ENCODE measurements around the gene CYBA.

DNA sequence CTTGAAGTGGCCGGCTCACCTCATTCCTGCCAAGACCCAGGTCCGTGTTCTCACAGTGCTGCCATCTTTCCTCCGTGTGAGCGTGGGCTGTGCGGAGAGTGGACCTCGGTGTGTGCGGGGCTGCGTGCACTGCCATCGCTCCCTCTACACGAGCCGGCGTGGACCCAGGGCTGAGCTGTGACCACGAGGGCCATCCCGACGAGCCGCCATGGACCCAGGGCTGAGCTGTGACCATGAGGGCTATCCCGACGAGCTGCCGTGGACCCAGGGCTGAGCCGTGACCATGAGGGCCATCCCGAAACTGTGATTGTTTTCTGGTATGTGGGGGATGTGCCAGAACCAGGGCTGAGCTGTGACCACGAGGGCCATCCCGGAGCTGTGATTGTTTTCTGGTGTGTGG is 21.0 kb upstream of the CYBA start:
- TF ChIP-seq, protein P1, sequence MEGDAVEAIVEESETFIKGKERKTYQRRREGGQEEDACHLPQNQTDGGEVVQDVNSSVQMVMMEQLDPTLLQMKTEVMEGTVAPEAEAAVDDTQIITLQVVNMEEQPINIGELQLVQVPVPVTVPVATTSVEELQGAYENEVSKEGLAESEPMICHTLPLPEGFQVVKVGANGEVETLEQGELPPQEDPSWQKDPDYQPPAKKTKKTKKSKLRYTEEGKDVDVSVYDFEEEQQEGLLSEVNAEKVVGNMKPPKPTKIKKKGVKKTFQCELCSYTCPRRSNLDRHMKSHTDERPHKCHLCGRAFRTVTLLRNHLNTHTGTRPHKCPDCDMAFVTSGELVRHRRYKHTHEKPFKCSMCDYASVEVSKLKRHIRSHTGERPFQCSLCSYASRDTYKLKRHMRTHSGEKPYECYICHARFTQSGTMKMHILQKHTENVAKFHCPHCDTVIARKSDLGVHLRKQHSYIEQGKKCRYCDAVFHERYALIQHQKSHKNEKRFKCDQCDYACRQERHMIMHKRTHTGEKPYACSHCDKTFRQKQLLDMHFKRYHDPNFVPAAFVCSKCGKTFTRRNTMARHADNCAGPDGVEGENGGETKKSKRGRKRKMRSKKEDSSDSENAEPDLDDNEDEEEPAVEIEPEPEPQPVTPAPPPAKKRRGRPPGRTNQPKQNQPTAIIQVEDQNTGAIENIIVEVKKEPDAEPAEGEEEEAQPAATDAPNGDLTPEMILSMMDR (IDR thresholded peaks at IDR 0.05) = no peak
- TF ChIP-seq ZFX (IDR thresholded peaks at IDR 0.05; ENCODE audit: borderline replicate concordance) = no peak
